IPS-20b (cell line): Measurements from ENCODE around the gene ZNF710.

ENCODE experiments used
- H3K27ac ChIP-seq: one replicate; pipeline ENCODE4 v1.5.1; 2013; ENCODE audit warnings: low read length
- H3K27me3 ChIP-seq: 2 replicates; pipeline ENCODE4 v1.6.1; 2013; ENCODE audit warnings: mild to moderate bottlenecking, low read length, inconsistent platforms; ENCODE audit not compliant: insufficient read depth
- H3K36me3 ChIP-seq: 2 replicates; pipeline ENCODE4 v1.6.1; 2013; ENCODE audit warnings: low read depth, mild to moderate bottlenecking, inconsistent platforms, low read length, moderate library complexity; ENCODE audit not compliant: insufficient read depth
- H3K4me1 ChIP-seq: 2 replicates; pipeline ENCODE4 v1.6.1; 2013; ENCODE audit warnings: mild to moderate bottlenecking, control low read depth, inconsistent platforms, low read length, moderate library complexity; ENCODE audit not compliant: insufficient read depth
- H3K4me3 ChIP-seq: 2 replicates; pipeline ENCODE4 v1.5.1; 2013; ENCODE audit warnings: mild to moderate bottlenecking, low read length, inconsistent platforms
- H3K9ac ChIP-seq: 2 replicates; pipeline ENCODE4 v1.6.1; 2013; ENCODE audit warnings: low read depth, mild to moderate bottlenecking, inconsistent platforms, low read length, moderate library complexity
- H3K9me3 ChIP-seq: 2 replicates; pipeline ENCODE4 v1.6.1; 2013; ENCODE audit warnings: mild to moderate bottlenecking, low read depth, low read length, inconsistent platforms; ENCODE audit not compliant: insufficient read depth

Gene ZNF710

DNA sequence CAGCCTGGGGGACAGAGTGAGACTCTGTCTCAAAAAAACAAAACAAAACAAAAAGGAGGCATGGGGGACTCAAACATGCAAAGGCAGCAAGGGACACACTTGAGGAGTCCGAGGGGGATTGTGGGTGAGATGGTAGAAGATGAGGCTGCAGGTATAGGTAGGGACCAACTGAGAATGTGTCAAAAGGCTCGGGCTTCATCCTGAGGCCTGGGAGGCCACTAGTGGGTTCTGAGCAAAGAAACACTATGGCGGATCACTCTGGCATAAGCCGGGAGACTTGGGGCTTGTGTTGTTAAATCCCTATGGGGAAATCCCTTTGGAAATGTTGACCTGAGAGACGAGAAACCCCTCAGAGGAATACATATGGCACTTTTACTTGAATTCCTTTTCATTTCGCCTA, 21.2 kb downstream of the ZNF710 start:
- Histone ChIP-seq H3K4me3 (no peak overlapping the region), H3K27ac (no peak overlapping the region), H3K36me3 (no peaks in the 10 kb centered on the region), H3K27me3 (no peaks in the 10 kb centered on the region), H3K9me3 (no peaks in the 10 kb centered on the region), H3K9ac (no peak overlapping the region), H3K4me1 (peaks cover 11% of the 10 kb centered on the region; the same call in 1 of the 2 replicates)

DNA sequence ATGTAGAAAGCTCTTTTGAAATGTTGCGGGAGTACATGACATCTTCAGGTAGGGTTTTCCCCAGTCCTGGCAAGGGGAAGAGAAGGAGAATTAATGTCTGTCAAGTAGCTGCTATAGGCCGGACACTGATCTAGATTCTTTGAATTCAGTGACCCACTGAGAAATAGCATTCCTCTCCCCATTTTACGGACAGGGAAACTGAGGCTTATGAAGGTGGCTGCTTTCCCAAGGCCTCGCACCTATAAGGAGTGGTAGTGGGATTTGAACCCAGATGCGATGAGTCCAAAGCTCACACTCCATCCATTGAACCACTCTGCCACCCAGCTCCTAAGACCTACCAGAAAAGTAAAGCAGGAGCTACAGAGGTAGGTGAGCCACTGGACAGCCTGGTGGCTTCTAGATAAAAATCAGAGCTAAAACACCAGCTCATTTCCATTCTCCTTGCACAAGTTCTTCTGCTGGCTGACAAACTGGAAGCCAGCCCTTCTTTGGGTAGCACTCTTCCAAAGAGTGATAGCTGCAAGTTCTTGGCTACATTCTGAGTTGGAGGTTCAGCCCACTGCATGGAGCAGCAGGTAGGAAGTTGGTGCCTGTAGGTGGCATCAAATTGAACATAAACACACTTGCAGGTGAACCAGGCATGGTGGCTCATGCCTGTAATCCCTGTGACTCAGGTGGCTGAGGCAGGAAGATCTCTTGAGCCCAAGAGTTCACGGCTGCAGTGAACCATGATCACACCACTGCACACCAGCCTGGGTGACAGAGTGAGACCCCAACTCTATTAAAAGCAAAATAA, 22.0 kb downstream of the ZNF710 start:
- Histone ChIP-seq H3K27ac (no peak overlapping the region), H3K9ac (no peak overlapping the region), H3K36me3 (no peaks in the 10 kb centered on the region), H3K9me3 (no peaks in the 10 kb centered on the region), H3K4me3 (no peak overlapping the region), H3K27me3 (no peaks in the 10 kb centered on the region), H3K4me1 (peaks cover 11% of the 10 kb centered on the region; the same call in 1 of the 2 replicates)

DNA sequence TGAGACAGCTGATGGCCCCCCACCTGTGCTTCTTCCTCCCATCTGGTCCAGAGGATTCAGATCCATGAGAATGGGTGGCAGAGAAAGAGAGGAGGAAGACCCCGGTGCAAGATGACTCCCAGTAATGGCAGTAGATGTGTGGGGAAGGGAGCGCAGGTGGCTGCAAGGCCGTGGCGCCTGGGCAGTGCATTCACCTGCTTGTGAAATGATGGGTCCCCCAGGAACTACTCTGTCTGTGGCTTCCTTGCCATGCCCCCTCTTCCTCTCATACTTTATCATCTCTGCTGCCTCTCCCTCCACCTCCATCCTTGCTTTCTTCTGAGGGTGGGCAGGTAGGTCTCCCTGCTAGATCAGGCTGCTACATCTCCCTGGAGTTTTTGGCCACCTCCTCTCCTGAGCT, 23.3 kb downstream of the ZNF710 start:
- Histone ChIP-seq H3K27me3 (no peaks in the 10 kb centered on the region), H3K9ac (no peak overlapping the region), H3K27ac (no peak overlapping the region), H3K36me3 (no peaks in the 10 kb centered on the region), H3K4me1 (peaks cover 11% of the 10 kb centered on the region; the same call in 1 of the 2 replicates), H3K9me3 (no peaks in the 10 kb centered on the region), H3K4me3 (no peak overlapping the region)

DNA sequence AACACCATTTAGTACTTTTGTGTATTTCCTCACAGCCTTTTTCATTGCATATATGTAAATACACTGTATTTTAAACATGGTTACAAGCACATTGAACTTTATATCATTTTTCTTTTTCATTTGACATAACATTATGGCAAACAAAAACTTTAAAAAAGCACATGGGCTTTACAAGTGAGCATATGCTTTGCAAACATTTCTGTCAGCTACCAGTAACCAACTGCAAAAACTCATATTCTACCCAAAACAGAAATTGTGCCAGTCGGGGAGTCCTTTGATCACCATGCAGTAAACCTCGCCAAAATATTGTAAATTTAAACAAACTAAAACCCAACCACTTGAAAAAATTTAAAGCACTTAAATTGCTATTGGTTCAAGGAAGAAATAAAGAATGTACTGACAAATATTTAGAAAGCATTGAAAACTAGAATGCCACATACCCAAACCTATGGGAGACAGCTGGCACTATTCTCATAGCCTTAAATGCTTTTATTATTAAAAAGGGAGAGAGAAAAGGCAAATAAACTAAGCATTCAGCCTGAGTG, 24.4 kb downstream of the ZNF710 start:
- no peak overlapping the region for H3K27ac ChIP-seq

DNA sequence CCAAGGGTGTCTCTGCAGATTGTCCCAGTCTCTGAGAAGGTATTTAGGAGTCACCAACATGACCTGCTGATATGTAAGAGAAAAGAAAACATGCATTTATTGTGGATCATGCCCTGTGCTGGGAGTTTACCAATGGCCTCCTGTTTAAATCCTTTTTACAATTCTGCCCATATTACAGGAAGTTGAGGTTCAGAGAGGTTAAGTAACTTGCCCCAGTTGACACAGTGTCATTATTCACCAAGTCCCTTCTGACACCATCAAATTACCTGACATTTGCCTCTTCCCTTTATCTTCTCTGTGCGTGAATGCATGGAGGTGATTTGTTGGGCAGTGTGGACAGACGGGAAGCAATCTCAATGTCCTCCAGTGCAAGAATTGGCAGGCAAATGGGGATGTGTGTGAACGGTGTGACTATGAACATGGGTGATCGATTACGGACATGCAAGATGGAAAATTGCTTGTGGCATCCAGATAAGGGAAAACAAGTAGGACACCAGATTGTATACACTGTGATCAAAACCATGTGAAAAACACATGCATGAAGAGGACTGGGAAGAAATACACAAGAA, 27.3 kb downstream of the ZNF710 start:
- Histone ChIP-seq H3K4me1 (peaks cover 13% of the 10 kb centered on the region; the same call in 1 of the 2 replicates), H3K9ac (no peak overlapping the region), H3K27ac (no peak overlapping the region), H3K9me3 (no peaks in the 10 kb centered on the region), H3K4me3 (no peak overlapping the region), H3K27me3 (no peaks in the 10 kb centered on the region), H3K36me3 (no peaks in the 10 kb centered on the region)

More for the DNA sequence above, 24.4 kb downstream of the ZNF710 start:
- no peaks in the 10 kb centered on the region for H3K36me3 ChIP-seq
- H3K4me1 ChIP-seq, result peaks cover 7% of the 10 kb centered on the region; the same call in 1 of the 2 replicates
- no peak overlapping the region for H3K4me3 ChIP-seq
- no peak overlapping the region for H3K9ac ChIP-seq
- no peaks in the 10 kb centered on the region for H3K27me3 ChIP-seq
- H3K9me3 ChIP-seq, result no peaks in the 10 kb centered on the region

DNA sequence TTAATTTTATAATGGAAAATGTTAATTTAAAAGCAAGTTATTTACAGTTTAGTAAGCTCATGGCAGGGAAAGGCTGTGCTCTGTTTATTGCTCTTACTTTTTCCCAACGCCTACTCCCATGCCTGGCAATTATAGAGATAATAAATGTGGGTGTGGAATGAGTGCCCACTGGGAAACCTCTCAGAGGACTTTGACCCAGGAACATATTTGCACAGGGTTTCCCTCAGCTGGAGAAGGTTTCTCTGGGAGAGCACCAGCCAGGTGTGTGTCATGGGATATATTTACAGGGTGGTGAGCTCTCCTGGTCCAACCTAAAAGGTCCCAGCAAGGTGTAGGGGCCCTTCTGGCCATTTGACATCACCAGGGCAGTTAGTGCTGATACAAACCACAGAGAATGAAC, 27.9 kb downstream of the ZNF710 start:
- Histone ChIP-seq H3K36me3 (no peaks in the 10 kb centered on the region), H3K4me1 (peaks cover 14% of the 10 kb centered on the region; the same call in 1 of the 2 replicates), H3K27ac (no peak overlapping the region), H3K9ac (no peak overlapping the region), H3K27me3 (no peaks in the 10 kb centered on the region), H3K9me3 (no peaks in the 10 kb centered on the region), H3K4me3 (no peak overlapping the region)

DNA sequence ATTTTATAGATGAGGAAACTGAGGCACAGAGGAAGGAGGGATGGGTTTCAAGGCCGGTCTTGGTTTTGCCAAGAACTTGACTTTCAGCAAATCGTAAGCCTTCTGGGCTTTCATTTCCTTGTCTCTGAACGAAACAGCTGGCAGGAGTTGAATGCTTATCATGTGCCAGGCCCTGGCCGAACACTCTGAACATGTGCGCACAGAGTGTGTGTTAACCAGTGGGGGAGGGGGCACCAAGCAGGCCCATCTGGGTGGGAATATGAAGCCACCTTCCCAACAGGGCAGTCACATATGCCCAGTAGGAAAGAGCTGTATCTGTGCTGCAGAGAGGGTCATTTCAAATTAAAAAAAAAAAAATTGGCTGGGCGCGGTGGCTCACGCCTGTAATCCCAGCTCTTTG, 29.3 kb downstream of the ZNF710 start:
- no peaks in the 10 kb centered on the region for H3K36me3 ChIP-seq
- no peak overlapping the region for H3K27ac ChIP-seq
- H3K27me3 ChIP-seq, result no peaks in the 10 kb centered on the region
- H3K9ac ChIP-seq, result no peak overlapping the region
- H3K4me1 ChIP-seq, result peaks cover 20% of the 10 kb centered on the region
- no peaks in the 10 kb centered on the region for H3K9me3 ChIP-seq
- no peak overlapping the region for H3K4me3 ChIP-seq

DNA sequence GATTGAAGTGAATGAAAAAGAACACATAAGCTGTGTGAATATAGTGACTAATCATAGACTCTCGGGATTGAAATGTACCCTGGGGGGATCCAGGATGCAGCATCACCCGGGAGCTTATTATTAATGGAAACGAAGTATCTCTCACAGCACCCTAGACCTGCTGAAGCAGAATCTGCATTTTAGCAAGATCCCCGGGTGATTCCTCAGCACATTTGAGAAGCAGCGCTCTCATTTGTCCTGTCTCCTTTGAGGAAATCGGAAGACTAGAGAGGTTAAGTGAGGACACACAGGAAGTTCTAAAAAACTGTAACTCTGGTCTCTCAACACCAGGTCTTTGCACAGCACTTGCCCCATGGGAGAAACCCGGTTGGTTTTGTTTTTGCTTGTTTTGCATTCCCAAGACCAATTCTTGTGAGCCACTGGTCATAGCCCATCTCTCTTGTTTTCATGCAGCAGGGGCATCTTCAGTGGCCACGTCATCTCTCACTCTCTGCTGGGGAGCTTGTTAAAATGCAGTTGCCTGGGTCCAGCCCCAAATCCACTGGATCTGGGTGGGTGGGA, 30.2 kb downstream of the ZNF710 start:
- no peak overlapping the region for H3K27ac ChIP-seq
- H3K9ac ChIP-seq, result peak overlapping the region; percentile 33; the same call in 1 of the 2 replicates
- peaks cover 21% of the 10 kb centered on the region for H3K4me1 ChIP-seq
- H3K27me3 ChIP-seq, result no peaks in the 10 kb centered on the region
- no peaks in the 10 kb centered on the region for H3K36me3 ChIP-seq
- no peaks in the 10 kb centered on the region for H3K9me3 ChIP-seq
- no peak overlapping the region for H3K4me3 ChIP-seq

DNA sequence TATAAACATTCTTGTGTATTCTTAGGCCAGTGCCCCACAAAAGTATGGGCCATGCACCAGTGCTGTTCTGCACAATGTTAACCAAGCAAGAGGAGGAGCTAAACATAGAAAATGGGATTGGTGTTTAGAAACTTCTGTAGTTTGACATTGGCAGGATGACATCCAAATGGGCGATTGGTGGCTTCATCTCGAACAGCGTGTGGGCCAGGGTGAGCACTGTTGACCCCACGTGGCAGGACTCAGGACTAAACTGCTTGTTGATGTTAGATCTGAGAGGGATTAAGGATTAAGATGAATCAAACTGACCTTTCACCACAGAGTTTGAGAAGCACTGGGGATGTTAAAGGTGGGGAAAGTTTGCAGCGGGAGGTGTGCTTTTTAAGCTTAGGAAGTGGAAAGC, 31.9 kb downstream of the ZNF710 start:
- H3K36me3 ChIP-seq, result no peaks in the 10 kb centered on the region

DNA sequence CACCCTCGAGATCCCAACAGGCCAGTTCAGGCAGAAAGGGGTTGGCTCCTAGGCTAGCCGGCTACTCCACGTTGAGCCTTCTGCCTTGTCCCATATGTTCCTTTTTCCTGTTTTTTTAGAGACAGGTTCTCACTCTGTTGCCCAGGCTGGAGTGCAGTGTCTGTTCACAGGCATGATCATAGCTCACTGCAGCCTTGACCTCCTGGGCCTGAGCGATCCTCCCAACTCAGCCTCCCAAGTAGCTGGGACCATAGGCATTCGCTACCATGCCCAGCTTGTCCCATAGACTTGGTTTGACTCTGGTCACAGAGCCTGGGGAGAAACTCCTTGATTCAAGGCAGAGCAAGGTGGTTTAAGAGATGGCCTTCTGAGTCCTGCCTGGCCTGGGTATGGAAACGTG, 32.3 kb downstream of the ZNF710 start:
- Histone ChIP-seq H3K27me3 (no peaks in the 10 kb centered on the region), H3K36me3 (no peaks in the 10 kb centered on the region), H3K9me3 (no peaks in the 10 kb centered on the region), H3K9ac (no peak overlapping the region), H3K4me1 (peaks cover 21% of the 10 kb centered on the region), H3K4me3 (no peak overlapping the region), H3K27ac (no peak overlapping the region)

More for the DNA sequence above, 31.9 kb downstream of the ZNF710 start:
- Histone ChIP-seq H3K27ac (no peak overlapping the region), H3K9ac (no peak overlapping the region), H3K4me1 (peaks cover 21% of the 10 kb centered on the region), H3K9me3 (no peaks in the 10 kb centered on the region), H3K27me3 (no peaks in the 10 kb centered on the region), H3K4me3 (no peak overlapping the region)

DNA sequence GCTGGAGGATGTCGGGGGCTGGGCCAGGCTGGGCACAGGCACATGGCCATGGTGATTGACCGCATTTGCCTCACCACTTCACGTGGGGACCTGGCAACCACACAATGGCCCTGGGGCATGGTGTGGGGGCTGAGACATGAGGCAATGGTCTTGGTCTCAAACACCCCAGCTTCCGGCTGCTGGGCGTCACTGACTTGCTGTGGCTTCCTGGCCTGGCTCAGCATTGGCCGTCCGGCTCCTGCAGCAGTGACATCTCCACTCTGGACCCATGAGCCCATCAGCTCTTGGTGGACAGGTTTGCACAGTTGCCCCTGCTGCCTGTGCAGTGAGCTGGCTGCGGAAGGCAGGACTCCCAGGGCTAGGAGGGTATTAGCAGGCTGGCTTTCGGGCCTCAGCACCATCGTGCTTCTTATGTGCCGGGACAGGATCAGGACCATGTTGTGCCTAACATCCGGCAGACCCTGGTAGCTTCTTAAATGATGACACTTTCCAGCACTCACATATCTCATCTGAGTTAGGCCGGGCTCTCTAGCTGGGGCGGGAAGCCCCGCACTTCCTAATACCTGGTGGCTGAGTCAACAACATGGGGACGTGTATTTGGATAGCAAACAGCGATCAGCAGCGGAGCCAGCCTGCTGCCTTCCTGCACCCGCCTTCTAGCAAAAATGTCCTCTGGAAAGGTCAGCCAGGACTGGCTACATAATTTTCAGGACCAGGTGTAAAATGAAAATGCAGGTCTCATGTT, 34.1 kb downstream of the ZNF710 start:
- Histone ChIP-seq H3K4me3 (no peak overlapping the region), H3K27me3 (no peaks in the 10 kb centered on the region), H3K4me1 (peaks cover 25% of the 10 kb centered on the region), H3K36me3 (no peaks in the 10 kb centered on the region), H3K9me3 (no peaks in the 10 kb centered on the region), H3K9ac (no peak overlapping the region), H3K27ac (peak overlapping the region; percentile 15)
